Endodermal cell (in vitro differentiated cells): ENCODE measurements around the gene CDON. TPM values are rescaled to one million over a fixed set of nuclear protein-coding genes. Genes with fewer than 3 reads are reported as not detected.

Source experiments
- DNase-seq: peaks from one replicate; pipeline ENCODE4 v3.0.0-alpha.2; 2017
- H3K27ac ChIP-seq: 2 replicates; pipeline ENCODE4 v1.5.1; 2013; ENCODE audit warnings: mild to moderate bottlenecking, low read depth, low read length, moderate library complexity
- H3K27me3 ChIP-seq: 2 replicates; pipeline ENCODE4 v1.6.1; 2013; ENCODE audit warnings: mild to moderate bottlenecking, low read length, moderate library complexity; ENCODE audit not compliant: insufficient read depth, control insufficient read depth, poor library complexity, severe bottlenecking
- H3K36me3 ChIP-seq: 2 replicates; pipeline ENCODE4 v1.7.0; 2013; ENCODE audit warnings: mild to moderate bottlenecking, low read length, moderate library complexity; ENCODE audit not compliant: control insufficient read depth, insufficient read depth
- H3K4me1 ChIP-seq: one replicate; pipeline ENCODE4 v1.7.0; 2013; ENCODE audit warnings: low read length; ENCODE audit not compliant: control insufficient read depth, insufficient read depth
- H3K4me3 ChIP-seq: 2 replicates; pipeline ENCODE4 v1.5.1; 2013; ENCODE audit warnings: mild to moderate bottlenecking, low read length, moderate library complexity
- H3K9ac ChIP-seq: 2 replicates; pipeline ENCODE4 v1.6.1; 2013; ENCODE audit warnings: mild to moderate bottlenecking, low read length, moderate library complexity; ENCODE audit not compliant: poor library complexity, severe bottlenecking; ENCODE audit errors: extremely low read depth
- H3K9me3 ChIP-seq: 2 replicates; pipeline ENCODE4 v1.6.1; 2013; ENCODE audit warnings: mild to moderate bottlenecking, low read length, moderate library complexity; ENCODE audit not compliant: control insufficient read depth
- H3K27ac Mint-ChIP-seq: 2 replicates; pipeline ENCODE4 v1.8.0; 2020; ENCODE audit warnings: mixed read lengths
- H3K27me3 Mint-ChIP-seq: 2 replicates; pipeline ENCODE4 v1.8.0; 2021; ENCODE audit warnings: mild to moderate bottlenecking, mixed read lengths; ENCODE audit not compliant: insufficient read depth
- H3K36me3 Mint-ChIP-seq: 2 replicates; pipeline ENCODE4 v1.8.0; 2020; ENCODE audit warnings: low read depth, mixed read lengths
- H3K4me1 Mint-ChIP-seq: 2 replicates; pipeline ENCODE4 v1.8.0; 2020; ENCODE audit warnings: mixed read lengths
- H3K4me3 Mint-ChIP-seq: 2 replicates; pipeline ENCODE4 v1.8.0; 2020; ENCODE audit warnings: mild to moderate bottlenecking, moderate library complexity, mixed read lengths
- H3K9me3 Mint-ChIP-seq: 2 replicates; pipeline ENCODE4 v1.8.0; 2020; ENCODE audit warnings: mild to moderate bottlenecking, mixed read lengths
- CTCF ChIP-seq: fragments of 200-600 bp; sonication (generic); conservative IDR thresholded peaks from 2 replicates; pipeline ENCODE4 v1.5.0; 2021; ENCODE audit warnings: antibody characterized with exemption, mild to moderate bottlenecking
- WGBS, 2 experiments: methylation state at CpG; one replicate each; pipeline versions ENCODE4 v1.1.5 to v1.1.7; 2013; ENCODE audit warnings: missing lambda C conversion rate in 2 of 2, mixed read lengths in 1 of 2; ENCODE audit not compliant: insufficient coverage in 1 of 2, insufficient read length in 1 of 2; 5-methylcytosine and 5-hydroxymethylcytosine counted together
- total RNA-seq, 2 donors: library from RNA; stranded (reverse); fragmentation: NEBNext Ultra II Directional in 1 of 2; extraction: Animal tissue kit (Norgen Biotek cat#: 25700) in 1 of 2; gene quantifications; 2 replicates in 1 of 2; 3 replicates in 1 of 2; pipeline ENCODE4 v1.2.1, GENCODE V29; 2021

CDON gene
- total RNA-seq, 2 donors from 2014 or later = 19.2 to 24.5 TPM

GRCh38 chr11:126102436-126102981 is 39.8 kb upstream of the CDON start:
- H3K27me3 ChIP-seq = peaks cover 12% of the 10 kb centered on the region
- Mint-ChIP-seq H3K27ac (peak overlapping the region; percentile 13), H3K4me1 (peaks cover 29% of the 10 kb centered on the region), H3K27me3 (peaks cover 16% of the 10 kb centered on the region), H3K9me3 (no peaks in the 10 kb centered on the region), H3K36me3 (no peaks in the 10 kb centered on the region), H3K4me3 (no peak overlapping the region)
- no peak overlapping the region for H3K27ac ChIP-seq
- no peak overlapping the region for H3K4me3 ChIP-seq
- H3K9me3 ChIP-seq = no peaks in the 10 kb centered on the region
- 75 to 76% methylated on average over 7 of the region's 7 CpGs for WGBS, 2 experiments
- no peaks in the 10 kb centered on the region for H3K36me3 ChIP-seq
- TF ChIP-seq CTCF = no peak
- peaks cover 2% of the 10 kb centered on the region for H3K4me1 ChIP-seq
- DNase-seq = peak; percentile 46
- no peak overlapping the region for H3K9ac ChIP-seq

GRCh38 chr11:126101930-126102283 is 39.2 kb upstream of the CDON start:
- Mint-ChIP-seq H3K9me3 (no peaks in the 10 kb centered on the region), H3K27me3 (peaks cover 14% of the 10 kb centered on the region), H3K4me3 (no peak overlapping the region), H3K4me1 (peaks cover 29% of the 10 kb centered on the region), H3K36me3 (no peaks in the 10 kb centered on the region), H3K27ac (no peak overlapping the region)
- Histone ChIP-seq H3K36me3 (no peaks in the 10 kb centered on the region), H3K27ac (peak overlapping the region; percentile 100), H3K9me3 (no peaks in the 10 kb centered on the region), H3K9ac (no peak overlapping the region), H3K4me3 (no peak overlapping the region), H3K27me3 (peaks cover 15% of the 10 kb centered on the region), H3K4me1 (peaks cover 2% of the 10 kb centered on the region)
- no peak for DNase-seq
- 97 to 100% methylated on average over 1 to 5 of the region's 5 CpGs for WGBS, 2 experiments
- no peak for TF ChIP-seq CTCF

- H3K9me3 ChIP-seq = no peaks in the 10 kb centered on the region
- peaks cover 2% of the 10 kb centered on the region for H3K4me1 ChIP-seq
- H3K4me3 Mint-ChIP-seq = no peak overlapping the region
- peaks cover 14% of the 10 kb centered on the region for H3K27me3 Mint-ChIP-seq
- H3K4me3 ChIP-seq = no peak overlapping the region
- DNase-seq = peak; percentile 49
- H3K27ac Mint-ChIP-seq = no peak overlapping the region
- TF ChIP-seq CTCF = no peak
- no peak overlapping the region for H3K9ac ChIP-seq
- H3K4me1 Mint-ChIP-seq = peaks cover 29% of the 10 kb centered on the region
- no peaks in the 10 kb centered on the region for H3K36me3 ChIP-seq
- H3K27me3 ChIP-seq = peaks cover 15% of the 10 kb centered on the region
- H3K36me3 Mint-ChIP-seq = no peaks in the 10 kb centered on the region
- WGBS, 2 experiments = 82 to 91% methylated on average over 8 to 11 of the region's 11 CpGs
- H3K9me3 Mint-ChIP-seq = no peaks in the 10 kb centered on the region
- H3K27ac ChIP-seq = peak overlapping the region; percentile 100
These were observed 38.7 kb upstream of the CDON start for GRCh38 chr11:126101251-126101929.
